Fibroblast of villous mesenchyme (primary cell): Measurements from ENCODE around the gene IQCH. TPM values are rescaled to one million over a fixed set of nuclear protein-coding genes. Genes with fewer than 3 reads are reported as not detected.
"Not testable (repeated sequence)": the region's sequence is repeated elsewhere in the genome, so short reads cannot be mapped to it uniquely, and the experiment has no call there.

Source experiments
- DNase-seq: peaks from one replicate; pipeline ENCODE4 v3.0.0-alpha.2; 2010; ENCODE audit warnings: low read depth
- H3K4me3 ChIP-seq: 2 replicates; pipeline ENCODE4 v1.5.1; 2011; ENCODE audit warnings: low read depth, mild to moderate bottlenecking, low read length
- total RNA-seq: library from RNA; depleted of rRNA; stranded (reverse); fragments of >200 nt; gene quantifications from 2 replicates; pipeline ENCODE4 v1.2.3, GENCODE V29; 2012
- TF ChIP-seq, protein P1 (sequence below): IDR thresholded peaks from 2 replicates; pipeline ENCODE4 v1.5.1; 2012; ENCODE audit warnings: low read depth, mild to moderate bottlenecking, low read length; ENCODE audit not compliant: insufficient read depth

Gene IQCH
- total RNA-seq, 1 donor = 4.7 TPM

DNA sequence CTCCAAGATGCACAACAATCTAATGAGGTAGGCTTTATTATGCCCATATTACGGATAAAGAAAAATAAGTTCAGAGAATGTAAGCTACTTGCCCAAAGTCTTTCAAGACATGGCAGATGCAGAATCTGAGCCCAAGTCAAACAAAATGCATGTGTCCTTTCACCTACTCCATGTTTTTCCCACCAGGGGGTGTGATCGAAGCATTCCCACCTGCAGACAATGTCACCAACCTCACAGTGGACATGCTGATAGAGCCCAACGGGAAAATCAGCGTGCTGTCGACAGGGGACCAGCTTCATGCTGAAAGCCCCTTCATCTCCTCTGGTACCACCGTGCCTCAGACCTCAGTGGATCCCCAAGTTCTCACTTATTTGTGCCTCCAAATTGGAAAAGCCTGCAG is 166.5 kb downstream of the IQCH start:
- no peak for DNase-seq
- TF ChIP-seq, protein P1, sequence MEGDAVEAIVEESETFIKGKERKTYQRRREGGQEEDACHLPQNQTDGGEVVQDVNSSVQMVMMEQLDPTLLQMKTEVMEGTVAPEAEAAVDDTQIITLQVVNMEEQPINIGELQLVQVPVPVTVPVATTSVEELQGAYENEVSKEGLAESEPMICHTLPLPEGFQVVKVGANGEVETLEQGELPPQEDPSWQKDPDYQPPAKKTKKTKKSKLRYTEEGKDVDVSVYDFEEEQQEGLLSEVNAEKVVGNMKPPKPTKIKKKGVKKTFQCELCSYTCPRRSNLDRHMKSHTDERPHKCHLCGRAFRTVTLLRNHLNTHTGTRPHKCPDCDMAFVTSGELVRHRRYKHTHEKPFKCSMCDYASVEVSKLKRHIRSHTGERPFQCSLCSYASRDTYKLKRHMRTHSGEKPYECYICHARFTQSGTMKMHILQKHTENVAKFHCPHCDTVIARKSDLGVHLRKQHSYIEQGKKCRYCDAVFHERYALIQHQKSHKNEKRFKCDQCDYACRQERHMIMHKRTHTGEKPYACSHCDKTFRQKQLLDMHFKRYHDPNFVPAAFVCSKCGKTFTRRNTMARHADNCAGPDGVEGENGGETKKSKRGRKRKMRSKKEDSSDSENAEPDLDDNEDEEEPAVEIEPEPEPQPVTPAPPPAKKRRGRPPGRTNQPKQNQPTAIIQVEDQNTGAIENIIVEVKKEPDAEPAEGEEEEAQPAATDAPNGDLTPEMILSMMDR = no peak
- no peak overlapping the region for H3K4me3 ChIP-seq

- H3K4me3 ChIP-seq = no peak overlapping the region
- DNase-seq = no peak
- TF ChIP-seq, protein P1 = no peak
These were observed 167.7 kb downstream of the IQCH start for GRCh38 chr15:67422296-67422695.

DNA sequence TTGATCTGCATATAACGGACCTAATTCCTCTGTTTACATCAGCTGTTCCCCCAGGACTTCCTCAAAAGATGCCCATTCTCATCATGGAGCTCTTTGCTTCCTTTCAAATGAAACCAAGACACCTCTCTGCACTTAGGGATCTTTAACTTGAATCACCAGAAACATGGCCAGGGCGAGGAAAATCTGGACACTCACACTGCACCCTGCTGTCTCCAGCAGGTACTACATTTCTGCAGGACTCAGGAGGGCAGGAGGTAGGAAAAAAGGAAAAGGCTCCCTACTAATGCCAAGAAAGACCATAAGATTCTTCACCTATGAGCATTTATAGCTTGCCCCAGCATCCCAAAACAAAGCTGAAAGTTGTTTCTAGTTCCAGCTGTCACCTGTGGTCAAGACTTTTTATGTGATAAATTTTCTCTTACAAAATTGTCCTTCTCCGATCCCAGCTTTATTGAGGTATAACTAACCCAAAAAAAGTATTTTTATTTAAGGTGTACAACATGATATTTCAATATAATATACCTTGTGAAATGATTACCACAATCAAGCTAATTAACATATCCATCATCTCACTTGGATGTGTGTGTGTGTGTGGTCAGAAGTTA is 179.0 kb downstream of the IQCH start:
- TF ChIP-seq, protein P1 = peak; percentile 96
- H3K4me3 ChIP-seq = no peak overlapping the region
- peak; percentile 62 for DNase-seq

GRCh38 chr15:67436351-67437250 is 182.0 kb downstream of the IQCH start:
- DNase-seq, H3K4me3 ChIP-seq: not testable (repeated sequence)

DNA sequence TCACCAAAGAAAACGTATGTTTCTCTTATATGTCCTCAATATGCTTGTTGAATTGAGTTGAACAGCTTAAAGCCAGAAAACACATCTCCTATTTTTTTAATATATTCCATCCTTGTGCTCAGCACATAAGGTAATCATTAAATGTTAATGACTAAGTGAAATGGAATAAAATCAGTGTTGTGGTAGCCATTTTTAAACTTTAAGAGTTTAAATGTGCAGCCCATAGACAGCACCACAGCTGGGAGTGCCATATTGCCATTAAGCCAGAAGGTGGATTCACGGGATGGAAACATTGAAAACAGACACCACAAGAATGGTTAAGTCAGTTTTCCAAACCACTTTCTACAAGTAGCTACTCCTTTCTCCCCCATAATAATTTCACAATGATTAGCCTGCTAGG is 189.5 kb downstream of the IQCH start:
- H3K4me3 ChIP-seq = no peak overlapping the region
- TF ChIP-seq, protein P1 = no peak
- no peak for DNase-seq

DNA sequence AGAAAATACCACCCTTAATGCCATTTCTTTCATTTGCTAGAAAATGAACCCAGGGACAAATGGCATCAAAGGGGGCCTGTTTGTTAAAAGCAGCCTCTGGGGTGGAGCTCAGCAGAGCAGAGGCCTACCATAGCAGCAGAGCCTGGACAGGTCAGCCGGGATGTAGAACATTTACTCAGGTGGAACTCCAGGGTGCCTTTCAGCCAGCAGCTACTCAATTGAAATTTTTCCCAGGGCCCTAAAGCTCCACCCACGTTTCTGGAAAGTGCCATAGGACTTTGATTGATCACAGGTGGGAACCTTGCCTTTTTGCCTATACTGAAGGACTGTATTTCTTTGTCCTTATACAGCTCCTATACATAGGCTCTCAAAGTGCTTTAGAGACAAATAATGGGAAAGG is 191.9 kb downstream of the IQCH start:
- TF ChIP-seq, protein P1 = no peak
- no peak overlapping the region for H3K4me3 ChIP-seq
- DNase-seq = no peak

DNA sequence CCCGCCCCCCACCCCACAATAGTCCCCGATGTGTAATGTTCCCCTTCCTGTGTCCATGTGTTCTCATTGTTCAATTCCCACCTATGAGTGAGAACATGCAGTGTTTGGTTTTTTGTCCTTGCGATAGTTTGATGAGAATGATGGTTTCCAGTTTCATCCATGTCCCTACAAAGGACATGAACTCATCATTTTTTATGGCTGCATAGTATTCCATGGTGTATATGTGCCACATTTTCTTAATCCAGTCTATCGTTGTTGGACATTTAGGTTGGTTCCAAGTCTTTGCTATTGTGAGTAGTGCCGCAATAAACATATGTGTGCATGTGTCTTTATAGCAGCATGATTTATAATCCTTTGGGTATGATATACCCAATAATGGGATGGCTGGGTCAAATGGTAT is 193.8 kb downstream of the IQCH start:
- DNase-seq, H3K4me3 ChIP-seq: not testable (repeated sequence)

DNA sequence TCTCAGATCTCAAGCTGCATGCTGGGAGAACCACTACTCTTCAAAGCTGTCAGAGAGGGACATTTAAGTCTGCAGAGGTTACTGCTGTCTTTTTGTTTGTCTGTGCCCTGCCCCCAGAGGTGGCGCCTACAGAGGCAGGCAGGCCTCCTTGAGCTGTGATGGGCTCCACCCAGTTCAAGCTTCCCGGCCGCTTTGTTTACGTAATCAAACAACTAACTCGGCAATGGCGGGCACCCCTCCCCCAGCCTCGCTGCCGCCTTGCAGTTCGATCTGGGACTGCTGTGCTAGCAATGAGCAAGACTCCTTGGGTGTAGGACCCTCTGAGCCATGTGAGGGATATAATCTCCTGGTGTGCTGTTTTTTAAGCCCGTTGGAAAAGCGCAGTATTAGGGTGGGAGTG is 199.1 kb downstream of the IQCH start:
- DNase-seq, H3K4me3 ChIP-seq: not testable (repeated sequence)
